Epidermal melanocyte (primary cell): ENCODE results near the gene RALGAPA2.

Source experiments
- DNase-seq: peaks from one replicate; pipeline ENCODE4 v3.0.0; 2011; ENCODE audit warnings: low spot score; ENCODE audit not compliant: insufficient read length

The RALGAPA2 gene

DNA sequence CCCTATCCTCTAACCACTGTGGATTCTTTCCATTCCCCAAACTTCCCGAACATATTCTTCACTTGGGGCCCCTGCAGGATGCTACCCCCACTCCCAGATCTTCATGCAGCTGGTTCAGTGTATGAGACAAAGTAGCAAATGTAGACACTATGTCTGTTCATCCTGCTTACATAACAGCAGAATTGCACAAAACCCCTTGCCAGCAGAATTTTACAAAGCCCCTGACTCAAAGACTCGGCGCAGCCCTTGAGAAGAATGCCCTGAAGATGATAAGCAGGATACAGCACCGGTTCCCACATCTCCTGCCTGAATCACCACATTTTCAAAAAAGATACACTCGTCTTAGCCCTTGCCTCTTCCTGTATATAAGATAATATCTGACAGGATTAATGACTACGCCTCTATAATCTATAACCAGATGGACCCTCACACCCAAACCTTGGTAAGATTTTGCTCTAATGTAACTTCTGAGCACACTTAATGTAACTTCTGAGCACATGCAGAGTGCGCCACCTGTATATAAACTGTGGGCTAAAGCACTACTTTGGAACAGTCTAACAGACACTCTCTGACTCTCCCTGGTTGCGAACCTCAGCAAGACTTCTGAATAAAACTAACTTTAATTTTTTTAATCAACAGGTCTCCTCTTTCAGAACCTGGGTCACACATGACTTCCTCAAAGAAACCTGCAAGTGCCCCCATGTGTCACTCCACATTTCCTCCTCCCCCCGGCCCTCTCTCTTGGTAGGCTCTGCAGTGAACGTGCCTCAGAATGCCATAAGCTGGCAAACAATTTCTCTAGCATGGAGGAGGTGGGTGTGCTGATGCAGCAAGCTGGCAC is 28.7 kb downstream of the RALGAPA2 start:
- no peak for DNase-seq

DNA sequence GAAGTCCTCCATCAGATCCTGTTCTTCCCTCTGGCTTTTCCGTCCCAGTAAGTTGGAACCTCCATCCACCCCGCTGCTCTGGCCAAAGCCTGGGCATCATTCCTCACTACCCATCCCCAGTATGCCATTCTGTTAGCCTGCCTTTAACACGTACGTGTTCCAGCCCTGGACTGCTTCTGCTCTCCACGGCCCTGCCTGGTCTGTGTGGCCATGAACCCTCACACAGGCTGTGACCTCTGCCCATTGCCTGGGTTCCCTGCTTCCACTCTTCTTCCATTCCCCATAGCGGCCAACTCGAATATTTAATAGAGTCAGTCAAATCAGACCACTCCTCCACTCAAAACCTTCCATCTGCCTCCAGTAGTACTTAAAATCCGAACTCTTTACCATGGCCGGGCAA is 29.4 kb downstream of the RALGAPA2 start:
- no peak for DNase-seq

DNA sequence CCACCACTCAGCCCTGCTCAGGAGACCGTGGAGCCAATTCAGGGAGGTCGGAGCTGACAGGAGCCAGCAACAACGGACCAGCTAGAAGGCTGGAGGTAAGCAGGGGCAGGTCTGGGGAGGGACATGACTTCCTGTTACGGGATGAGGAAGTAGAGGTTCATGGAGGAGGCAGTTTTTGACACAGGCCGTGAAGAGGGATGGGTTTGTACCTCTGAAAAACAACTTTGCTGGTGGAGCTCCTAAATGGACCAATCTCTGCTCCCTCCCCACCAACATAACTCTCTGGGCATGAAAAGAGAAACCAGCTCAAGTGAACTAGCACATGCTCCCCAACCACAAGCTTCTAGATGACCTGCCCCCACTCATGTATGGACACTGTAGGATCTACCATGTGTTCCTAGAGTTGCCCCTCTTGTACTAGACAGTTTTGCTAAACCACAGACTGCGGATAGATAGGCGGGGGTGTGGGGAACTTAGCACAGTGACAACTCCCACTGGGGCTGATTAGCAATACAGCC is 31.4 kb downstream of the RALGAPA2 start:
- no peak for DNase-seq

DNA sequence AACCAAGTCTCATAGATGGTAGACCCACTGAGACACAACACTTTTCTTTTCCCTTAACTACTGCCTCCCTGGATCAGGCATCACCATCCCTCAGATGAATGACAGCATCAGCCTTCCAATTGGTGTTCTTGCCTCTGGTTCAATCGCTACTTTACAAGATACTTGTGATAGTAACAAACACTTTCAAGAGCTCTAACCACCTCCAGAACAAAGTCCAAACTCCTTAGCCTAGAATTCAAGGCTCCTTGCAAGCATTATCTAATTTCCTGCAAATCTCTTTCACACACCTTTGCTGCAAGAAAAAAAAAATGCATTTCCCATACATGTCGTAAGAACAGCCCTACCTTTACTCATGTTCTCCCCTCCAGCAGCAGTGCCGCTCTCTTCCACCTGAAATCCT is 33.1 kb downstream of the RALGAPA2 start:
- DNase-seq, result no peak

DNA sequence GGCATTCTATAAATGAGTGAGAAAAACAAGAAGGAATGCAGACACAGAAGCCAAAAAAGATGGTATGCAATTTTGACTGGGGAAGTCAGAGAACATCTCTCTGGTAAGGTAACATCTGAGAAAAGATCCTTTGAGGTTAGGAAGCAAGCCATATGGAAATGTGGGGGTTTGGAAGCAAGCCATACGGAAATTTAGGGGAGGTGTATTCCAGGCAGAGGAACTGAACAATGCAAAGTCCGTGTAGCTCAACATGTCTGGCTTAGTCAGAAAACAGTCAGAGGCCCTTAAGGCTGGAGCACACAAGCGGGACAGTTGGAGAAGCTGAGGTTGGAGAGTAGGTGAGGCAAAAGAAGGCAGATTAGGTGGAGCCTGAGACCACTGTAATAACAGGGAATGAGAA is 35.3 kb downstream of the RALGAPA2 start:
- DNase-seq, result no peak

DNA sequence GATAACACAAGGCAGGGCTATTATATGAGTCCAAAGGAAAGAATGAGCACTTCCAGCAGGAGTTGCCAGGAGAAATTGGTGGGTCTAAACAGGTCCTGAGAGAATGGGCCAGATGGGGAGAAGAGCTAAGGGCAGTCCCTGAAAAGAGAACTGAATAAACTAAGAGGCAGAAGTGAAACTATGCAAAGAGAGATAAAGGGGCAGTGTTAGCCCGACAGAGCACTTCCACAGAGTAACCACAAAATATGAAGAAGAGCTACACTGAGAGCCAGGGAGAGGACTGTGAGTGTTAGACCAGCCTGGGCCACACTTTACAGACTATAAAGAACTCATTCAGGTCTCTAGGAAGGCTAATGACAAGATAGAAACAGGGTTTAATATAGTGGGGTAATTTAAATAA is 43.8 kb downstream of the RALGAPA2 start:
- DNase-seq, result peak; percentile 51

DNA sequence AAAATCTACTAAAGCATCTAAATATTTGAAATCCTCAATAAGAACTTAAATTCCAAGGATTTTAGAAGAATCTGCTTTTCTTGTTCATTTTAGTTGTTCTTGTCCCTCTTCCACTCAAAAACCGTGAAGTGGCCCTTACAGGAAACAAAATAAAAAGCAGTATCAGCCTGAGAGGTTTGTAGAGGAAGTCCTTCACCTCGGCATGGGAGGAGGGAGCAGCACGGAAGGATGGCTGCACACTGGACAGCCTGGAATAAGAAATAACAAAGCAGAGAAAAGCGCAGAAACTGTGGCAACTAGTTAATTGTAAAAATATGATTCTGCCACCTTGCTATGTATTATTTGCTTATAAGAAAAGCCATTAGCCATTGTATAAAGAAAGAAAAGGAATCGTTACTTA is 46.1 kb downstream of the RALGAPA2 start:
- DNase-seq, result no peak

DNA sequence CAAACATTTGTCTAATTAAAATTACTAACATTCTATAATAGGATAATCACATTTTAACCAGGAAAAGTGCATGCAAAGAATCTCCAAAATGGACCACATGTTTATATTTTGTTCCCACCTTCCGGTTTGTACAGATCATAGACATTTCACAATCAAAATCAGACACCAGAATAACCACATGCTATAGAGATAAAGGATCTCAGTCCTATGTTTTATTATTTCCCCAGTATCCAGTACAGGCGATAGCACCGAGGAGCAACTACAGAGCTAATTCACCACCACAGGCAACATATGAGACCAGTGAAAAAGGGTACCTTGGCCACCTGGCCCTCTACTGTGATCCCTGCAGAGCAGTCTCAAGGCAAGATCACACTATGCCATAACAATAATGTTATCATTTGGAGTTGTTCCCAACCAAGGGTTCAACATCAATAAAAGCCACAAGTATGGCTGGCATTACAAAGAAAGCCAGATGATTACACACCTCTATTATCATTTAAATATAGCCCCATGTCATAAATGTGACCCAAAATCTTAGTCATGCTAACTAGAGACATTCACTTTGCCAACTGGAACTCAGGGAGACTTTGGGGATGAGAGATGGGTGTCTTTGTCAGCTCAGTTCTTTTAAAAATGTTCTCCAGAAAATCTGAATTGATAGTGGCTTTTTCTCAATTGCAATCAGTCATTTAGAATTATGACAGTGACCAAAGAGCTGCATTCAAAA is 46.7 kb downstream of the RALGAPA2 start:
- no peak for DNase-seq

DNA sequence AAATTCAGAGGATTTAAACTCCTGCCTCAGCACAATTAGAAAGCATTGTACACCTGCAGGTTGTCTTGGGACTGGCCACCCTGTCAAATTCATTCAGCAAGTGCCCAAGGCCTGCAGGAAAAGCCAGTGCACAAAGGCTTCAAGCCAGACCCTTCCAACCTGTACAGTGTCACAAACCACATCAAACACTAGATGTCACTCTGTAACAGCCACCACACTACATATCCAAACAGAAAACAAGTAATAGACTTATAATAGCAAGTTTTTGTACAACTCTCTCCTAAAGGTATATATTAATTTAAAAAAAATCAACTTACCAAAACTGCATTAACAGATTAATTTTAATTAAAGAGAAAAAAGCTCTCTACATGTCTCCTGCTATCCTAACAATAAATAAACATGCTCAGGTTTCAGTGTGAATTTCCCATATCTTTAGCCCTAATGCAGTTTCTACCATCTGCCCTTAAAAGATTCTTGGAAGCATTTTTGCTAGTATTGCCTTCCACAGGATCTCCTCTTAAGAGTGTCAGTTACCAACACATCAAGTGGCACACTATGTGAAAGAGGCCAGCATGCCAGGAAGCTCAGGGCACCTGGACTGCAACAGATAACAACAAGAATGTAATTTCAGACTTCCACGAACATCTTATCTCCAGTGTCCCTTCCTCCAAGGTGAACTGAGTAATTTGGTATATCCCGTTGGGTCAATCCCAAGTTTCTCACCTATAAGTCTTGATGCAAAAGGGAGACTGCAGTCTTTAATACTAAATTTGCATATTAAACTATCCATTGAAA is 47.5 kb downstream of the RALGAPA2 start:
- DNase-seq, result no peak

DNA sequence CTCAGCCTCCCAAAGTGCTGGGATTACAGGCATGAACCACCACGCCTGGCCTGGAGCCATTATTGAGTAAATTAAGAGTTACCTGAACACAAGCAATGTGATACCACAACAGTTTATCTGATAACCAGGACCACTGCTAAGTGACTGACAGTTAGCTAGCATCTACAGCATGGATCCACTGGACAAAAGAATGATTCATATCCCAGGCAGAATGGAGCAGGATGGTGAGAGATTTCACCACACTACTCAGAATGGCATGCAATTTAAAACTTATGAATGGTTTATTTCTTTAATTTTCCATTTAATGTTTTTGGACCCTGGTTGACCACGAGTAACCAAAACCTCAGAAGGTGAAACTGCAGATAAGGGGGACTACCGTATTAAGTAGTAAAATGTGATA is 48.6 kb downstream of the RALGAPA2 start:
- DNase-seq, result no peak

DNA sequence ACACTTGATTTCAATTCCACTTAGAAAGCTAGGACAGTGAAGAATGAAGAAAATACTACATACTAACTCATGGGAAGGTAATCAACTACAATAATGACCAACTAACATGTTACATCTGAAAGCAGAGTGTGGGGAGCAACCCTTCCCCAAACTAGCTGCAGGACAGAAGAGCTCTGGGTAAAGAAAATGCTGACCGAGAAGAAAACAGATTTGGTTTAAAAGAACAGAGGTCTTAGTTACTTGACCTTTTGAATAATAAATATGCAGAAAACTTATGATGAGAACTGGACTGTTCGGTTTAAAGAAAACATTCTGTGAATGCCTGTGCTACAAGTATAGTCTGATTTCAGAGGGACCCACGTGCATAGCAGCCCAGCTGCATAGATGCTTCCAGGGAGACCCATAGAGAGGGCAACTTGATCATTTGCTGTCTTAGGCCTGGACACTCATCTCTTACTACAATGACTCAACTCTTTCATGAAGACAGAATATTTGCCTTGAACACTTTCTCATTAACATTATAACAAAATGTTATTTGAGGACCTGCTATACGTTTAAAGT is 53.5 kb downstream of the RALGAPA2 start:
- DNase-seq, result no peak

DNA sequence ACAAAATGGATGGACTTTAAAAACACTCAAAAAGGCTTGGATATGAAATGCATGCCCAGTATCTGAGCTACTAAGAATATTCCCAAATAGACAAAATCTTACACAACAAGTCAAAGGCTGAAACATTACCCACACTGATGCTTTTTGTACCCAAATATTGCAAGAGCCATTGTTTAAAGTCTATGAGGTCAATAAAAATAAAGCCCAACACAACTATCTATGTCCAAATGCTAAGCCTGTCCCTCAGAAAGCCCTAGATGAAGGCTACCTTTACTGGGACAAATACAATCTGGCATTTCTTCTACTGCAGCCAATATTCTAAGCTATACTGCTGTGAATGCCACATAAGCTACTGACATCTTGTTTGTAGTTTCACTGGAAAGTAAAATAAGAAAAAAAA is 54.3 kb downstream of the RALGAPA2 start:
- DNase-seq, result no peak

DNA sequence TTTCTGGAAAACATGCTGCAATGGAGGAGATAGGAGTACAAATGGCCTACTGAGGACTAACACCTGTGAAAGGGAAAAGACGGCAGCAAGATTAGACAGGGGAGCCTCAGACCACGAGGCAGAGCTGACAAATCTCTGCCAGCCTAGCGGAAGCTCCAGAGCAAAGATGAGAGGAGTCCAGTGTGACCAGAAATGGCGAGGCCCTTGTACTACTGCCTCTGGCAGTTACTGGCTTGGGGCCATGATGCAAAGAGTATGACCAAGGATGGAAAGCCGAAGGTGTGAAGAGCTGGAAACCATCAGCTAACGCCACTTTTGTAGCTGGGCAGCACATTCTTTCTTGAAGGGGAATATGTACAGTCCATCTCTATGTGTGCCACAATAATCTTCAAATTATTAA is 55.4 kb downstream of the RALGAPA2 start:
- DNase-seq, result no peak

DNA sequence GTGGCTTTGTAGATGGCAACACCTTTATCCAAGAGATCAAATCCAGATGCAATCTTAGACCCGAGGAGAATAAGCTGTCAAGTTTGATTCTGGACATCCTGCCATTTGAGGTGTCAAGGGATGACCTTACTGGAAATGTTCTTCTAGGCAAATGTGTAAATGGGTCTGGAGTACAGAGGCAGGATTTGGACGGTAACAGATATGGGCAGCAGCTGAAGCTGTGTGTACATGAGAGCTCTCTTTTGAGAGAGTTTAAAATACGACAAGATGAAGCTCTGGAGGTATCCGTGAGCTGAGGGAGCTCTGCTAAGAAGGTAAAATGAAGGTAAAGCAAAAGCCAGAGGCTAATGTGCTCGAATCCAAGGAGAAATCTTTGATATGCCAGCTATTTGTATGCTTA is 56.6 kb downstream of the RALGAPA2 start:
- no peak for DNase-seq

DNA sequence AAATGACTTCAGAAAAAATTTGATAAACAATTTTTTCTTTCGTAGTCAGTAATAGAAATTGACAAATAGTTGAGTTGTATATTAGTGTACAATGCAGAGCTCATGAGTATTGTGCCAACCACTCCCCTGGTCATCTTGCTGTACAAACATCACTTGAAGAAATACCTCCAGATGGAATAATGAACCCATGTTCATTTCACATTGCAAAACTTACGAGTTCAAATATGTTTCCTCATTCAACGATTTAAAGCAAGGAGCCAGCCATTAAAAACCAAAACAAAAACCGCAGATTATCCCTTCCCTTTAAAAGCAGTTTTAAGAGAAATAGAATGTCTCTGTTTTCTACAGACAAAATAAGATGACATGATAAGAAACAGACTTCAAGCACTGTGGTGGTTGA is 62.5 kb downstream of the RALGAPA2 start:
- no peak for DNase-seq

DNA sequence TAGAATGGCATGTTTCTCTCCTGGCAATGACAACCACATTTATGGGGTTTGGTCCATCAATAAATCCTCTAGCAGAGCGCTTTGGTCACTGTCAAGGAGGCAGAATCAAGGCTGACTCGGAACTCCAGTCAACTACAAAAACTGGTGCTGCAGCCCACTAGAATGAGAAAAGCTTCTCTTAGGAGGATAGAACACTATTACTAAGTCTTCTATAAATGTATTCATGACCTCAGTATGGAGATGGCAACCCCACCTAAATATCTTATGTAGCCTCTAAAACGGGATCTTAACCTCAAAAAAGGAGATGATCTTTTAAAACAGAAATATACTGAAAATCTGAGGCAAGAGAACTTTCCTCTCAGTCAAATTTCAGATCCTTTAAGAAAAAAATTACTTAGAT is 68.5 kb downstream of the RALGAPA2 start:
- no peak for DNase-seq

DNA sequence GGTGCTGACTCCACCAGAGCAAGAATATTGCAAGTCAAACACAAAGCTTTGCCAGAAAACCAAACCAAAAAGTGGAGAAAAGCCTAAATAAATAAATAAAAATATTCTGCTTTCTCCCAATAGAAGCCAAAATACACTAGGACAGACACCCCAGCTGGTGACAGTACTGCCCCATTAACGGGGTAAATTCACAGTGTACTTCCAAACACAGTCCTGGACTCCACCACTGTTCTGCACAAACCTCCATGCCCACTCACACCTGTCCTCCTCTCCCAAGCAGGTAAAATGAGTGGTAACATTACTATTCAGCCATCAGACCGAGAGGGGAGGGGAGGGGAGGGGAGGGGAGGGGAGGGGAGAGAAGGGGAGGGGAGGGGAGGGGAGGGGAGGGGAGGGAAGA is 70.7 kb downstream of the RALGAPA2 start:
- no peak for DNase-seq

DNA sequence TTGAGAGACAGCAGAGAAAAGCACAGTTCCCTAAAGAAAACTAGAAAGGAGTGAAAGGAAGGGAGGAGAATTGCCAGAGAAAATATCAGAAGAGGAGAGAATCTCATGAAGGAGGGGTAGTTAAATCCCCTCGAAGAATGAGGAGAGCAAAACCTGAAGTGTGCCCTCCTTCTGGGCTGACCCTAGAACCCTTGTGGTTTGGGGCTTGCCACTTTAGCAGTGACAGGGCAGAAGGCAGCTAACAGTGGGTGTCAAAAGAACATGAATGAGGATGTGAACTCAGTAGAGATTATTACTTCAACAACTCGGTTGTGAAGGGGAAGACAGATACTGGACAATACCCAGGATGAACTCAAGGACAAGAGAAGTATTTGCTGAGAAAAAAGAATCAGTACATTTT is 73.6 kb downstream of the RALGAPA2 start:
- DNase-seq, result no peak

DNA sequence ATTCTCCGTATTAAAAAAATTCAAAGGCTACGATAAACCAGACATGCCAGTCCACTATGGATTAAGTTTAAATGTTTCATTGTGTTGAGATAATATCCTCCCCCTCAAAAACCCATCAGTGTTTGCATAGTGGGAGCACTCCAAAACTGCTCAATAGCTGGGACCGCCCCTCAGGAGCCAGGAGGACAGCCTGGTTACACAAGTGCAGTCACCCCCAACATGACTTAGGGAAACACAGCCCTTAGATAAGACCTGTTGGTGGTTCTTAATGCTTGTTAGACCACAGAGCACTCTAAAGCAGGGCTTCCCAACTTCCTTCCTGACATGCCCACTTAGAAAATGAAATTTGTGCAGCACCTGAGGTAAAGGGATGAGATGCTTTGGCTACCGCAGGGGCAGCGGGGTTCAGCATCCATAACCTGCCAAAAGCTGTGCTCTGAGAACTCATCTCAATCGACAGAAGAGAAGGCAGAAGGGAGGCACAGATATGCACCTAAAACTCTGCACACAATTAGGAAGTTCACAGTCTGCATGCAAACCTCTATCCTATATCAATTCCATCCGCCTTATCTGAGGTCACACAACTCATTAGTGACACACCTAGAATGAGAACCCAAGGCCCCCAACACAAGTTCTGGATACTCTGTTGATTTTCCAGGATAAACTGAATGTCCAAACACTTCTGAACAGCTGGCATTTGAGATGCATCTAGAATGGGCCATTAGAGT is 74.3 kb downstream of the RALGAPA2 start:
- no peak for DNase-seq

DNA sequence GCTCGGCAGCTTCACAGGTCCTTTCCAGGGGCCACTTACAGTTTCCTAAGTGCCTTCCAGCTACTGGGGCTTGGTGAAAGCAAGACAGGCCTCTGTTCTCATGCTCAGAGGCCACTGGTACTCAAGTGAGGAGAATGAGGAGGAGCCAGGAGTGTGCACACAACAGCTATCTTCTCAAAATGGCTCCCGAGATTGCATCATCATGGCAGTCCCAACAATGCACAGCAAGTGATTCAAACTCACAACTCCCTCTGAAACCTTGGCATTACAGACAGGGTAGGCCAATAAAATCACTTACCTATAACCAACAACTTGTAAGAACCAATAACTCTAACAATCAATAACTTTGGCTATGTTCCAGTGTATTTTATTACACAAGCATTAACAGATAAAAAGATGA is 77.4 kb downstream of the RALGAPA2 start:
- DNase-seq, result no peak

DNA sequence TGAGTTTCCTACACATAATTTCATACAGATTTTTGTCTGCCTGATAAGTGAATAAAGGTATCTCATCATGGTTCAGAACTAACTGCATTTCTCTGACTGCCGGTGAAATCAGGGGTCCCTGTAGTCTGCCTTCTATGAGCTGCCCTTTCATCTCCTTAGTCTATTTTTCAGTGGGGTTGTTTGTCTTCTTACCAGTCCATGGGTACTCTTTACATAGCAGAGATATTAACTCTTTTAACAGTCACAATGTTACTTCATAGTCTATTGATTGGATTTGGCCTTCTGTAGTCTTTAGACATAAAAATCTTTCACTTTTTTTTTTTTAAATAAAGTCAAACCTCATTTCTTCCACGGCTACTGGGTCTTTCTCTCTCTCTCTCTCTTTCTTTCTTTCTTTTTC is 79.8 kb downstream of the RALGAPA2 start:
- no peak for DNase-seq
